ENCODE results near the gene LMO4. TPM values are rescaled to one million over a fixed set of nuclear protein-coding genes. Genes with fewer than 3 reads are reported as not detected.

The LMO4 gene
- total RNA-seq, 4 donors from 2014 or later, result 32.7 to 57.3 (median 52.1) TPM

- DNase-seq, result no peak
- peak overlapping the region; percentile 88 to 99 (median 92) for H3K4me3 ChIP-seq
- H3K9me3 ChIP-seq, result no peaks in the 10 kb centered on the region
- peak overlapping the region; percentile 97 to 100 (median 98) for H3K27ac ChIP-seq
- H3K27me3 ChIP-seq, result no peaks in the 10 kb centered on the region
- intact Hi-C loops (cut with DNase I), result no loop called here
- TF ChIP-seq CTCF (IDR thresholded peaks at IDR 0.05), result no peak
- TF ChIP-seq POLR2A (IDR thresholded peaks at IDR 0.05), result no peak
- 0% methylated on average over 7 to 8 of the region's 10 CpGs for WGBS, 2 donors
- H3K4me1 ChIP-seq, result peaks cover 22 to 58% (median 24%) of the 10 kb centered on the region in 3 donors
- no peaks in the 10 kb centered on the region for H3K36me3 ChIP-seq
These were observed 2.2 kb downstream of the LMO4 start for GRCh38 chr1:87330885-87331364.

GRCh38 chr1:87331365-87332241 lies 2.9 kb downstream of the LMO4 start:
- Histone ChIP-seq H3K27ac (peak overlapping the region; percentile 97 to 100 (median 98)), H3K4me1 (peaks cover 24 to 61% (median 27%) of the 10 kb centered on the region in 3 donors), H3K27me3 (no peaks in the 10 kb centered on the region), H3K36me3 (no peaks in the 10 kb centered on the region), H3K9me3 (no peaks in the 10 kb centered on the region), H3K4me3 (peak overlapping the region; percentile 88 to 99 (median 92))
- no peak for DNase-seq
- WGBS, 2 donors, result 0 to 1% methylated on average over 18 to 21 of the region's 65 CpGs
- intact Hi-C loops (cut with DNase I), result no loop called here
- TF ChIP-seq POLR2A (IDR thresholded peaks at IDR 0.05) (peak in 3 of 4 donors; percentile 35 to 70 (median 39)), CTCF (IDR thresholded peaks at IDR 0.05) (peak in 1 of 6 experiments; percentile 12)

- peak in 1 of 4 donors; percentile 10 for TF ChIP-seq POLR2A (IDR thresholded peaks at IDR 0.05)
- TF ChIP-seq CTCF (IDR thresholded peaks at IDR 0.05), result no peak
- peak overlapping the region; percentile 91 to 100 (median 96) for H3K27ac ChIP-seq
- peaks cover 0 to 15% (median 0%) of the 10 kb centered on the region in 3 donors for H3K36me3 ChIP-seq
- no peak for DNase-seq
- intact Hi-C loops (cut with DNase I), result no loop called here
- WGBS, 2 donors, result 17 to 23% methylated on average over 7 to 10 of the region's 10 CpGs
- H3K27me3 ChIP-seq, result no peaks in the 10 kb centered on the region
- no peaks in the 10 kb centered on the region for H3K9me3 ChIP-seq
- H3K4me3 ChIP-seq, result peak overlapping the region; percentile 57 to 99 (median 90)
- peaks cover 27 to 71% (median 34%) of the 10 kb centered on the region in 3 donors for H3K4me1 ChIP-seq
These were observed 5.1 kb downstream of the LMO4 start for GRCh38 chr1:87333692-87334347.

GRCh38 chr1:87334351-87335174 lies 5.9 kb downstream of the LMO4 start:
- no peaks in the 10 kb centered on the region for H3K27me3 ChIP-seq
- H3K4me1 ChIP-seq, result peaks cover 27 to 79% (median 34%) of the 10 kb centered on the region in 3 donors
- no peak for DNase-seq
- WGBS, 2 donors, result 0 to 17% methylated on average over 11 to 13 of the region's 28 CpGs
- H3K4me3 ChIP-seq, result peak overlapping the region; percentile 57 to 99 (median 90)
- H3K27ac ChIP-seq, result peak overlapping the region; percentile 91 to 100 (median 96)
- H3K9me3 ChIP-seq, result no peaks in the 10 kb centered on the region
- intact Hi-C loops (cut with DNase I), result no loop called here
- peak in 3 of 6 experiments; percentile 9 to 35 (median 12) for TF ChIP-seq CTCF (IDR thresholded peaks at IDR 0.05)
- no peak for TF ChIP-seq POLR2A (IDR thresholded peaks at IDR 0.05)
- peaks cover 0 to 22% (median 4%) of the 10 kb centered on the region in 3 donors for H3K36me3 ChIP-seq
